WTC11 (cell line): ENCODE measurements around the gene SPATC1L. TPM values are rescaled to one million over a fixed set of nuclear protein-coding genes. Genes with fewer than 3 reads are reported as not detected.

ENCODE experiments used
- ATAC-seq: fragments of 200-7000 bp; cut with Tn5 transposase; 2 replicates; pipeline ENCODE4 v1.10.0; 2021; ENCODE audit warnings: mild to moderate bottlenecking, moderate library complexity
- CTCF ChIA-PET: fragments of 300-600 bp; sonication (Branson Sonifier 250); formaldehyde crosslinking; loops from one replicate; lab custom pipeline; 2021; ENCODE audit warnings: antibody characterized with exemption; lab: Charles Lee
- POLR2A ChIA-PET: fragments of 350-600 bp; sonication (Branson Sonifier 250); formaldehyde crosslinking; loops from one replicate; lab custom pipeline; 2021; ENCODE audit warnings: antibody characterized with exemption; lab: Charles Lee
- DNase-seq: peaks from one replicate; pipeline ENCODE4 v3.0.0; 2021; ENCODE audit warnings: low spot score
- H3K27ac Mint-ChIP-seq: 2 replicates; pipeline ENCODE4 v1.8.0; 2021; ENCODE audit warnings: mixed read lengths
- H3K27me3 Mint-ChIP-seq: 2 replicates; pipeline ENCODE4 v1.8.0; 2021; ENCODE audit warnings: low read depth, mild to moderate bottlenecking, moderate library complexity, mixed read lengths
- H3K36me3 Mint-ChIP-seq: 2 replicates; pipeline ENCODE4 v1.8.0; 2021; ENCODE audit warnings: mixed read lengths
- H3K4me1 Mint-ChIP-seq: 2 replicates; pipeline ENCODE4 v1.8.0; 2022; ENCODE audit warnings: mixed read lengths
- H3K4me3 Mint-ChIP-seq: 2 replicates; pipeline ENCODE4 v1.8.0; 2021; ENCODE audit warnings: mild to moderate bottlenecking, moderate library complexity, mixed read lengths
- H3K9me3 Mint-ChIP-seq: 2 replicates; pipeline ENCODE4 v1.8.0; 2021; ENCODE audit warnings: mixed read lengths
- CDX4 ChIP-seq: fragments of 250-450 bp; sonication (Bioruptor Pico); IDR thresholded peaks from 2 replicates; pipeline ENCODE4 v1.9.0; 2021; ENCODE audit warnings: moderate library complexity, mild to moderate bottlenecking, inconsistent platforms, borderline replicate concordance
- E2F5 ChIP-seq: sonication (generic); formaldehyde crosslinking; IDR thresholded peaks from 2 replicates; pipeline ENCODE4 v1.8.1; 2022; ENCODE audit warnings: mild to moderate bottlenecking, moderate library complexity, missing genetic modification reagents
- ELF4 ChIP-seq: sonication (generic); formaldehyde crosslinking; IDR thresholded peaks from 2 replicates; pipeline ENCODE4 v1.8.1; 2022; ENCODE audit warnings: low read depth, mild to moderate bottlenecking, moderate library complexity, missing genetic modification reagents
- ETV6 ChIP-seq: sonication (generic); formaldehyde crosslinking; IDR thresholded peaks from 2 replicates; pipeline ENCODE4 v1.8.1; 2022; ENCODE audit warnings: mild to moderate bottlenecking, missing genetic modification reagents
- FOXK1 ChIP-seq: sonication (generic); formaldehyde crosslinking; IDR thresholded peaks from 2 replicates; pipeline ENCODE4 v1.8.0; 2022; ENCODE audit warnings: mild to moderate bottlenecking, moderate library complexity, missing genetic modification reagents
- FOXP1 ChIP-seq: sonication (generic); formaldehyde crosslinking; IDR thresholded peaks from 2 replicates; pipeline ENCODE4 v1.8.0; 2022; ENCODE audit warnings: missing genetic modification reagents, mild to moderate bottlenecking, moderate library complexity, borderline replicate concordance
- FOXP4 ChIP-seq: sonication (generic); formaldehyde crosslinking; IDR thresholded peaks from 2 replicates; pipeline ENCODE4 v1.8.0; 2022; ENCODE audit warnings: mild to moderate bottlenecking, missing genetic modification reagents
- GRHL2 ChIP-seq: fragments of 250-450 bp; sonication (Bioruptor Pico); IDR thresholded peaks from 2 replicates; pipeline ENCODE4 v1.8.0; 2022; ENCODE audit warnings: mild to moderate bottlenecking, moderate library complexity; ENCODE audit not compliant: insufficient replicate concordance, severe bottlenecking
- HMGXB4 ChIP-seq: sonication (generic); formaldehyde crosslinking; IDR thresholded peaks from 2 replicates; pipeline ENCODE4 v1.8.1; 2023; ENCODE audit warnings: mild to moderate bottlenecking, moderate library complexity, missing genetic modification reagents
- KAT7 ChIP-seq: sonication (generic); formaldehyde crosslinking; IDR thresholded peaks from 2 replicates; pipeline ENCODE4 v1.8.1; 2023; ENCODE audit warnings: missing genetic modification reagents, mild to moderate bottlenecking, borderline replicate concordance
- MAX ChIP-seq: sonication (generic); formaldehyde crosslinking; IDR thresholded peaks from 2 replicates; pipeline ENCODE4 v1.8.0; 2022; ENCODE audit warnings: mild to moderate bottlenecking, missing genetic modification reagents
- MLX ChIP-seq: sonication (generic); formaldehyde crosslinking; IDR thresholded peaks from 2 replicates; pipeline ENCODE4 v1.8.1; 2023; ENCODE audit warnings: mild to moderate bottlenecking, missing genetic modification reagents, moderate library complexity
- MXD4 ChIP-seq: fragments of 250-450 bp; sonication (Bioruptor Pico); IDR thresholded peaks from 2 replicates; pipeline ENCODE4 v1.8.0; 2021; ENCODE audit warnings: mild to moderate bottlenecking, moderate library complexity, borderline replicate concordance
- PREB ChIP-seq: sonication (generic); formaldehyde crosslinking; IDR thresholded peaks from 2 replicates; pipeline ENCODE4 v1.8.1; 2022; ENCODE audit warnings: mild to moderate bottlenecking, missing genetic modification reagents, moderate library complexity, borderline replicate concordance
- SP1 ChIP-seq: sonication (generic); formaldehyde crosslinking; conservative IDR thresholded peaks from 2 replicates; pipeline ENCODE4 v1.8.1; 2022; ENCODE audit warnings: missing genetic modification reagents
- STAT6 ChIP-seq: sonication (generic); formaldehyde crosslinking; conservative IDR thresholded peaks from 2 replicates; pipeline ENCODE4 v1.8.1; 2023; ENCODE audit warnings: mild to moderate bottlenecking, low read depth, missing genetic modification reagents, moderate library complexity
- ZNF281 ChIP-seq: sonication (generic); formaldehyde crosslinking; IDR thresholded peaks from 2 replicates; pipeline ENCODE4 v1.8.0; 2023; ENCODE audit warnings: mild to moderate bottlenecking, missing genetic modification reagents
- ZSCAN18 ChIP-seq: fragments of 250-450 bp; sonication (Bioruptor Pico); IDR thresholded peaks from 2 replicates; pipeline ENCODE4 v2.1.2; 2022; ENCODE audit warnings: mild to moderate bottlenecking, moderate library complexity
- total RNA-seq: library from RNA; stranded (reverse); gene quantifications from 3 replicates; pipeline ENCODE4 v1.2.3, GENCODE V29; 2021

Gene SPATC1L
- total RNA-seq, 1 experiment from 2014 or later: 61.7 TPM

GRCh38 chr21:46229923-46230260, 45.6 kb upstream of the SPATC1L start (continued):
- TF ChIP-seq STAT6: no peak

GRCh38 chr21:46229133-46229922, 45.1 kb upstream of the SPATC1L start:
- Mint-ChIP-seq H3K4me1 (peaks cover 27% of the 10 kb centered on the region), H3K36me3 (peaks cover 78% of the 10 kb centered on the region), H3K27me3 (peaks cover 22% of the 10 kb centered on the region), H3K4me3 (peak overlapping the region; percentile 89), H3K27ac (peak overlapping the region; percentile 99), H3K9me3 (peaks cover 57% of the 10 kb centered on the region)
- ChIA-PET POLR2A (no interaction called here), CTCF (interaction anchor here (0.6 to 2.4 kb wide), 5 partner anchors 11 to 150 kb away, joined by 3 to 11 read pairs (median 3); no protein-coding TSS in a partner anchor)
- peak; percentile 14 for ATAC-seq
- DNase-seq: no peak
- no peak for TF ChIP-seq CDX4 (CRISPR knock-in tag)
- peak; percentile 77 for TF ChIP-seq ETV6 (CRISPR knock-in tag)
- TF ChIP-seq FOXP4 (CRISPR knock-in tag): peak; percentile 57; the same call in 1 of the 2 replicates
- peak; percentile 68; the same call in 1 of the 2 replicates for TF ChIP-seq MAX (CRISPR knock-in tag)
- TF ChIP-seq MLX (CRISPR knock-in tag): no peak
- TF ChIP-seq KAT7 (CRISPR knock-in tag): no peak
- TF ChIP-seq FOXP1: no peak
- TF ChIP-seq GRHL2 (CRISPR knock-in tag): no peak
- no peak for TF ChIP-seq PREB (CRISPR knock-in tag)
- TF ChIP-seq ZSCAN18 (CRISPR knock-in tag): no peak
- TF ChIP-seq FOXK1 (CRISPR knock-in tag): peak; percentile 45; the same call in 1 of the 2 replicates
- peak; percentile 56; the same call in 1 of the 2 replicates for TF ChIP-seq HMGXB4 (CRISPR knock-in tag)
- 0 out of 2 replicates have a peak, but pooled peaks have one; percentile 34 for TF ChIP-seq ZNF281 (CRISPR knock-in tag)
- 0 out of 2 replicates have a peak, but pooled peaks have one; percentile 62 for TF ChIP-seq ELF4 (CRISPR knock-in tag)
- TF ChIP-seq E2F5 (CRISPR knock-in tag): no peak
- peak; percentile 65 for TF ChIP-seq SP1
- no peak for TF ChIP-seq MXD4
